ENCODE measurements around the gene AQP3. TPM values are rescaled to one million over a fixed set of nuclear protein-coding genes. Genes with fewer than 3 reads are reported as not detected.

The AQP3 gene
- total and polyA plus RNA-seq, 9 of the 15 experiments (the other 6 are each of a cell fraction or from before 2014, with no cell fraction given), result 4.2 to 31.5 (median 17.6) TPM

GRCh38 chr9:33473643-33474352, 26.4 kb upstream of the AQP3 start, which contains the start of gene NOL6 (continued):
- TF ChIP-seq GABPA (tag; conservative IDR thresholded peaks at IDR 0.05; ENCODE audit: low read depth), result peak; percentile 91
- TF ChIP-seq, protein P1, sequence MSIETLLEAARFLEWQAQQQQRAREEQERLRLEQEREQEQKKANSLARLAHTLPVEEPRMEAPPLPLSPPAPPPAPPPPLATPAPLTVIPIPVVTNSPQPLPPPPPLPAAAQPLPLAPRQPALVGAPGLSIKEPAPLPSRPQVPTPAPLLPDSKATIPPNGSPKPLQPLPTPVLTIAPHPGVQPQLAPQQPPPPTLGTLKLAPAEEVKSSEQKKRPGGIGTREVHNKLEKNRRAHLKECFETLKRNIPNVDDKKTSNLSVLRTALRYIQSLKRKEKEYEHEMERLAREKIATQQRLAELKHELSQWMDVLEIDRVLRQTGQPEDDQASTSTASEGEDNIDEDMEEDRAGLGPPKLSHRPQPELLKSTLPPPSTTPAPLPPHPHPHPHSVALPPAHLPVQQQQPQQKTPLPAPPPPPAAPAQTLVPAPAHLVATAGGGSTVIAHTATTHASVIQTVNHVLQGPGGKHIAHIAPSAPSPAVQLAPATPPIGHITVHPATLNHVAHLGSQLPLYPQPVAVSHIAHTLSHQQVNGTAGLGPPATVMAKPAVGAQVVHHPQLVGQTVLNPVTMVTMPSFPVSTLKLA (conservative IDR thresholded peaks at IDR 0.05), result peak; percentile 96 to 99
- peak; percentile 95 for TF ChIP-seq E4F1 (CRISPR knock-in tag; IDR thresholded peaks at IDR 0.05; ENCODE audit: borderline replicate concordance)
- TF ChIP-seq L3MBTL2 (IDR thresholded peaks at IDR 0.05), result 0 out of 2 replicates have a peak, but pooled peaks have one; percentile 14
- TF ChIP-seq ZNF407 (IDR thresholded peaks at IDR 0.05; ENCODE audit: low read depth), result peak; percentile 80
- peak; percentile 89 for TF ChIP-seq MBD2 (IDR thresholded peaks at IDR 0.05; ENCODE audit: borderline replicate concordance, low read depth)
- TF ChIP-seq SIN3A (IDR thresholded peaks at IDR 0.05; ENCODE audit: borderline replicate concordance in 2 of 2, control insufficient read depth in 1 of 2, low read depth in 2 of 2, low read length in 2 of 2), result peak; percentile 97
- peak; percentile 80; the same call in 1 of the 2 replicates for TF ChIP-seq SPI1 (IDR thresholded peaks at IDR 0.05; ENCODE audit: borderline replicate concordance, low read depth, low read length)
- TF ChIP-seq SP1 (CRISPR knock-in tag; IDR thresholded peaks at IDR 0.05), result peak; percentile 96
- TF ChIP-seq MAFF (IDR thresholded peaks at IDR 0.05; ENCODE audit: low read length), result no peak
- peak; percentile 81 to 88 for TF ChIP-seq FOXK2 (conservative IDR thresholded peaks at IDR 0.05 in 1 of 2, IDR thresholded peaks at IDR 0.05 in 1 of 2; ENCODE audit: low read depth in 2 of 2)
- no peak for TF ChIP-seq ZBTB26 (CRISPR knock-in tag; IDR thresholded peaks at IDR 0.05)
- peak; percentile 58 for TF ChIP-seq ATF7 (IDR thresholded peaks at IDR 0.05)
- no peak for TF ChIP-seq ZC3H8 (IDR thresholded peaks at IDR 0.05)

Data from K562 (cell line).